GM18499 (cell line): ENCODE measurements around the gene PLCH1.

Experiments used
- ATAC-seq: cut with Tn5 transposase; IDR thresholded peaks from one replicate; pipeline ENCODE4 v1.9.1; 2021; ENCODE audit warnings: moderate number of reproducible peaks; ENCODE audit not compliant: insufficient read depth, unreplicated experiment

Gene PLCH1

DNA sequence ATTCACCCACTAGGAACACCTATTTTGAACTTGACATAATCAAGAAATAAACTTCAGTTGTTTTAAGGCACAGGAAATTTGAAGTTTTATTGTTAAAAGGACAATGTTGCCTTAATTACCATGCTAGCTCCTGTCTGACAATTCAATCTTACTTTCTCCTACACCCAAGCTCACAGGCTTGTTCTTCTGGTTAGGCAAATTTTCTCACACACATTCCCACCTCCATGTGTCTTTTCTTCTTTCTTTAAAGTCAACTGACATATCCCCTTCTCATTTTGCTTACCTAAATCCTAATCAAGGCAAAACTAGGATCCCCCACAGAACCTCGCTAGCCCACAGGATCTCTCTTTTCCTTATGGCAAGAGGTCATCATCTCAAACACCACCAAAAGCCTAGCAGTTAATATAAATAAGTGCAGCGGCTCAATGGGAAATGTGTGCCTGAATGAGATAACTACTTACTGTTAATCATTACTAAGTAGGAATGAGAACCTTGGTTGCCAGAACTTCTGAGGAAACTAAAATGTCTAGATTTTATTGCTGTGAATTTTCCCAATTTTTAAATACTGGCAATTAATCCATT, 189.3 kb downstream of the PLCH1 start:
- no peak for ATAC-seq

- peak; percentile 58 for ATAC-seq
Observed at GRCh38 chr3:155554777-155555451, 190.0 kb downstream of the PLCH1 start.

DNA sequence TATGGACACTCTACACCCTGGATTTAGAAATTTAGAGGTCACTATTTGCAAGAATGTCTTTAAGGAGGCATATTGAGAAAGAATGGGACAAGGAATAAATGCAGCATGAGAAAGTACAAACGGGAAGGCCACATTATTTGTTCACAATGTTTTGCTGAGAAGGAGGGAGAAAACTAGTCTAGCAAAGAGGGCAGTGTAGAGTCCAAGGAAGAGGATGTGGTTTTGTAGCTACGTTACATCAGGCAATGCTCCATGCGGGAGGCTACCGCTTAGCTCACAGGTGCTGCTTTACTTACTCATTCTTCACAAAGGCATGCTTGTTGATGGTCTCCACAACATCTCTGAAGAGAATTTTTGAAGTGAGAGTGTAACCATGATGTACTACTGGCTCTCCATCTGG, 191.1 kb downstream of the PLCH1 start:
- peak; percentile 38 for ATAC-seq

GRCh38 chr3:155553326-155553725, 191.5 kb downstream of the PLCH1 start:
- ATAC-seq, result no peak

GRCh38 chr3:155550391-155550790, 194.5 kb downstream of the PLCH1 start:
- no peak for ATAC-seq

- ATAC-seq, result peak; percentile 88
Observed at GRCh38 chr3:155549087-155549486, 195.8 kb downstream of the PLCH1 start.

GRCh38 chr3:155548195-155548594, 196.7 kb downstream of the PLCH1 start:
- ATAC-seq, result no peak

DNA sequence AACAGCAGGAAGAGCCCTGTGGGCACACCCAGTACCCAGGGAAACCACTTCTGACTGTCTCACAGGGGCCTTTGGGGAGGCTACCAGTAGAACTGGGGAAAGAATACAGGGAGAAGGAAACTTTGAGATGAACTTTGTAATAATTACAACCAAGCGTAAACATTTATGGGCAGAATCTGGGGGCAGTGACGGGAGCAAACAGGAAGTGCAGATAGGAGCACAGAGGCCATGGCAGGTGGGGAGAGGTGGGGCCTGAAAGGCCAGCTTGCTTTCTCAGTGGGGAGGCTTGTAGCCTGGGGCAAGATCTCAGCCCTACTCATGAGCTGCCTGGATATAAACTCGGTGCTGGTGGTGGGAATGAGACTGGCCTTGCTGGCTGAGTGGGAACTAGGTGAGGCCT, 209.8 kb downstream of the PLCH1 start:
- ATAC-seq, result no peak

GRCh38 chr3:155528579-155528978, 216.3 kb downstream of the PLCH1 start:
- ATAC-seq, result no peak

DNA sequence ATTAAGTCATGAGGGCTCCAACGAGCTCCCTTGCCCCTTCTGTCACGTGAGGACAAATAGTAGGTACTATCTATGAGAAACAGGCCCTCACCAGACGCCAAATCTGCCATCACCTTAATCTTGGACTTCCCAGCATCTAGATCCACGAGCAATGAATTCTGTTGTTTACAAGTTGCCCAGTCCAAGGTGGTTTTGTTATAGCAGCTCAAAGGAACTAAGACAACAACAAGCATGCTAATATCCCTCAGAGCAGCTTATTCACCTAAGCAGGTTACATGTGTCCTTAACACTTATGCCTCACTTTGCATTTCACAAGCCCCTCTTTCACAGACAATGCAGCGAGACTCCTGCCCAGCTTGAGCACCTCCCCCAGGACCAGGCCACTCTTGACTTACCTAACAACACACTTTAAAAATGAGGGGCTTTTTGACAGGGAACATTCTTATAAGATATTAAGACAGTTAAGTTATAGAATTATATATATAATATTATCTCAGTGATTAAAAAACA, 219.5 kb downstream of the PLCH1 start:
- ATAC-seq, result no peak

DNA sequence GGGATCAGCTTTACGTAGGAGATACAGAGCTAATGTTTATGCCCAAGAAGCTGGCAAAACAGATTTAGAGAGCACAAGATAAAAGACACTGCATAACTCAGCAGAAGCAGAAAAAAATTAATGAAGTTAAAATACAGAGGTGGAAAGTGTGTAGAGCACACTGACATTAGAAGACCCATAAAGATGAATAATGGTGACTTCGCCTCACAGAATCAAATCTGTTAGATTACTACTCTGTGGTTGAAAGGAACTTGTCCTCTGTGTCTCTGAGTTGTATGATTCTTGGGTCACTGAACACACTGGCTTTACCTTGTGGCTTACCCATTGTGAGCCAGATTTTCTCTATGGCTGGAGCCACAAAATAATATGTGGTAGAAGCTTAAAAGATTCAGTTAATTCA, 224.4 kb downstream of the PLCH1 start:
- no peak for ATAC-seq

- ATAC-seq, result peak; percentile 72
Observed at GRCh38 chr3:155519078-155519477, 225.8 kb downstream of the PLCH1 start.

DNA sequence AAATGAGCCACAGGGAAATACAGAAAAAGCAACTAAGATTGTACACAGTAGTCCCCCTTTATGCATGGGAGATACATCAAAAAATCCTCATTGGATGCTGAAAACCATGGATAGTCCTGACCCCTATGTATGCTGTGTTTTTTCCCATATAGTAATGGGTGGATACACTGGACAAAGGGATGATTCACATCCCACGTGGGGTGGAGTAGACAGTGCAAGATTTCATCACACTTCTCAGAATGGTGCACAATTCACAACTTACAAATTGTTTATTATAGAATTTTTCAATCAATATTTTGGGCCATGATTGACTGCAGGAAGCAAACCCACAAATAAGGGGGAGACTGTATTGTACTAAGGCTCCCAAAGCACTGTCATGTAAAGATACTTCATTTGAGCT, 227.0 kb downstream of the PLCH1 start:
- ATAC-seq, result no peak

DNA sequence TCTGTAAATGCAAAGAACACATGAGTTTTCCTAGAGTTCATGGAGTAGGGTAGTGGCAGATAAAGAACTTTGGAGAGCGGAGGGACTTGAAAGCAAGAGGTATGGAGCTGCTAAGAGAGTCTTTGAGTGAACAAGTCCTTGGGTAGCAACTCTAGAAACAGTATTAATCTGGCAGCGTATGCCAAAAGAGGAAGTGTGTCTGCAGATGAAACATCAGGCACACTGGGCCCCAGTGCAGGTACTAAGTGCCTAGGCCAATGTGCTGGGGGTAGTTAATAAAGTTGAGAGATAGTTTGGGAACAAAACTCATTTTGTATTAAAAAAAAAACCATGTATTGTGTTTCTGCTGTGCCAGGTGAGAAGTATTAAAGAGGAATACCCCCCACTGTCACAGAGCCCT, 228.4 kb downstream of the PLCH1 start:
- ATAC-seq, result no peak

DNA sequence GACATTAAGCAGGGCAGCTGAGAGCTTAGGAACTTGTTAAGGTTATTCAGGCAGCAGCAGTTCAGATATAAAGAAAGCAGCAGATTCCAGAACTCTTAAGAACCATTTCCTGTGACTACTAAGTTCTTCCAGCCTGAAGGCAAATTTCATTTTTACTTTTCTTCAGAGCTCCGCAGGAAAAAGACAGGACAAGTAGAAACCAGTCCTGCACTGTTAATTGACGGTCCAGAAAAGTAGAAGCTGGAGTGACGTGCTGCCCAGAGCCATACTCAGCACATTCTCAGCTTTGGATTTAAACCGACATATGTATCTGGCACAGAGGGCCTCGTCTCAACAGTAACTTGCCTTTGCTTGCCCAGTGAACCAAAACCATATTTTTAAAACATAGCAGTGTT, 232.0 kb downstream of the PLCH1 start:
- ATAC-seq, result no peak

DNA sequence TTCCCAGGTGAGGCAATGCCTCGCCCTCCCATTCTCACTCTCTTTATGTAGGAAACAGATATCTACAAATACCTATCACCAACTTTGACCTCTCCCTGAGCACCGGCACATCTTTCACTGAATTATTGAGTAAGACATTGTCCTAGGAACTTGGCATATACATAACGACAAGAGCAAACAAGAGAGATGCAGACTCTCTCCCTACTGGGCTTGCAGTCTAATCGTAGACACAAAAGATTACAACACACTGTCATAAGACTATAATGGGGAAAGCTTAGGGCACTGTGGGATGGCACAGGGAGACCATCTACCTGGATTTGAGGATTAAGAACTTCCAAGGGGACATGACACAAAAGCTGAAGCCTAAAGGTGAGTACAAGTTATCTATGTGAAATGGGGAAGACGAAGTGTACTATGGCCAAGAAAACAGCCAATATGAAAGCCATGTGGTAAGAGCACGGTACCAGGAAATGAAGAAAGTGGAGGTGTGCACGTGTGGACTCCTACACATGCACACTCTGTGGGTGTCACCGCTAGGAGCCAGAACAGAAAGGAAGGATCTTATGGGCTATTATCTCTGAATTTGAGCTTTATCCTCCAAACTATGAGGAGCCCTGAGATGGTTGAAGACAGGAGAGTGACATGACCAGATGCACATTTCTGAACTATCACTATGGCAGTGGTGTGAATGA, 232.6 kb downstream of the PLCH1 start:
- no peak for ATAC-seq

DNA sequence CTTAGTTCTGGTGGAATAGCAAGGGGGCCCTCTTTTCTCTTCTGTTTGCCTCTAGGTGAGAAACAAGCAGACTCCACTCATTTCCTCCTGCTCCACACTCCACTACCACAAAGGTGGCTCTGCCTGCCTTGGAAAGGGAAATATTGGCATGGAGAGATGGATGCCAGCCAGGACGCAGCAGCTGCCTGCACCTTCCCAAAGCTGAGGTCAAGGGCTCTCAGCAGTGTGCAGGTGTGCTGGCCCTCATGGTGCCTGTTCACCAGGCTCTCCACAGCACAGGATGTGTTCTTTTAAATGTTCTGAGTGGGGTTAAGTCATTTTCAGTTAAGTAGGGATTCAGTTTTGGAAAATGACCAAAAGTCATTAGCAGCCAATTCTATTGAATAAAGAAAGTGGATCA, 240.2 kb downstream of the PLCH1 start:
- ATAC-seq, result no peak

- no peak for ATAC-seq
Observed at GRCh38 chr3:155502630-155503029, 242.2 kb downstream of the PLCH1 start.

DNA sequence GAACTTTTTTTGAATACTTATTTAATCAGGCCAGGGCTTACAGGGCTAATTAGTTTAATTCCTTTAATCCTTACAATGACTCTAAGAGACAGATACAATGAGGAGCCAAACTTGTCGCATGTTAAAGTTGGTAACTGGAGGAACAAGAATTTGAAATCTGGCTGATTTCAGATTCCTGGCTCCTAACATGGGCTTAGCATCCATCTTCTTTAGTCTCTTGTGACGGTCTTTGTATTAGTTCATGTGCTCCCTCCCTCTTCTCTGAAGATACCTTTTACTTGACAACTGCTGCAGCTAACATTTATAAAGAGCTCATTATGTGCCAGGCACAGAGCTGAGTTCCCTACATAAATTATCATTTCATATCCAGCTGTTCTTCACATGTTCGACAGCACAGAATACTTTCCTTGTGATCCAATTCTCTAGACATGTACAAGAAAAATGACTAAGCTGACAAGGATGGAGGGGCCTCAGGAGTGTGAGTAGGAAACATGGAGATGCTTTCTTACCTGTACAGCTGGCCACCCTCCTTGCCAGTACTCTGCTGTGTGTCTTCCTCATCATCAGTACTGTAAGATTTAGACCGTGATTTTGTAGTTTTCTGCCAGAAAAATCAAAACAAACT, 244.6 kb downstream of the PLCH1 start:
- ATAC-seq, result no peak

DNA sequence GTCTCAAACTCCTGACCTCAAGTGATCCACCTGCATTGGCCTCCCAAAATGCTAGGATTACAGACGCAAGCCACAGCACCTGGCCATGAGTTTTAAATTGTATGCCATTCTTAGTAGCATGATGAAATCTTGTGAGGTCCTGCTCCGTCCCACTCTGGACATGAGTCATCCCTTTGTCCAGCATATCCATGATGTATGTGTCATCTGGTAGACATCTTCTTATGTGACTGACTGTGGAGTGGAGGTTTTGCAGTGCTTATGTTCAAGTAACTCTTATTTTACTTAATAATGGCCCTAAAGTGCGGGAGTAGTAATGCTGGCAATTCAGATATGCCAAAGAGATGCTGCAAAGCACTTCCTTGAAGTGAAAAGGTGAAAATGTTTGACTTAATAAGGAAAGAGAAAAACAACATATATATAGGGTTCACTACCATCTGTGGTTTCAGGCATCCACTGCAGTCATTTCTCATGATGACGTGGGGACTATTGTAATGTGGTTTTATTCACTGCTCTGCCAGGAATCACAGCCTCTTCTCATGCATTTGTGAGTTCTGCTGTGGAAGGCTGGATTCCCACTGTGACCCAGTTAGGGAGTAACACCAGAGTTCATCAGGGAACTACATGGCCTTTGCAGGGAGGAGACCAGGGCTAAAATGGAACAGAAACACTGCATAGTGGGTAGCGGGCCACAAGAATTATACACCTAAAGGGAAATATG, 246.8 kb downstream of the PLCH1 start:
- ATAC-seq, result no peak

GRCh38 chr3:155496206-155496605, 248.7 kb downstream of the PLCH1 start:
- ATAC-seq, result no peak
